Neural cell (in vitro differentiated cells): Measurements from ENCODE around the gene RBMS3.

Source experiments
- CTCF ChIP-seq: fragments of 450-650 bp; IDR thresholded peaks from 2 replicates; pipeline ENCODE4 v1.5.1; 2014; ENCODE audit warnings: antibody characterized with exemption, mild to moderate bottlenecking, moderate library complexity; ENCODE audit not compliant: poor library complexity, severe bottlenecking
- EP300 ChIP-seq: fragments of 450-650 bp; conservative IDR thresholded peaks from 2 replicates; pipeline ENCODE4 v1.6.1; 2014; ENCODE audit warnings: antibody characterized with exemption, mild to moderate bottlenecking, moderate library complexity; ENCODE audit not compliant: poor library complexity, severe bottlenecking
- SMC3 ChIP-seq: fragments of 450-650 bp; conservative IDR thresholded peaks from 2 replicates; pipeline ENCODE4 v1.6.1; 2014; ENCODE audit warnings: antibody characterized with exemption, mild to moderate bottlenecking, moderate library complexity; ENCODE audit not compliant: poor library complexity

GRCh38 chr3:29591579-29591978 lies 310.7 kb downstream of the RBMS3 start:
- TF ChIP-seq CTCF (no peak), SMC3 (no peak), EP300 (no peak)
